Parathyroid adenoma (tissue), 2 donors: ENCODE data around the gene OBP2B.
A peak's percentile ranks its signal among the peaks of the same experiment; 100 is the strongest.
"Not testable (repeated sequence)": the region's sequence is repeated elsewhere in the genome, so short reads cannot be mapped to it uniquely, and the experiment has no call there.

Source experiments
- H2AFZ ChIP-seq: fragments of 300-600 bp; sonication (generic); one replicate; pipeline ENCODE4 v1.7.0; 2017; ENCODE audit warnings: antibody characterized with exemption, mild to moderate bottlenecking
- H3K27ac ChIP-seq: fragments of 300-600 bp; sonication (generic); one replicate; pipeline ENCODE4 v1.7.0; 2017
- H3K27me3 ChIP-seq: fragments of 300-600 bp; sonication (generic); one replicate; pipeline ENCODE4 v1.7.0; 2017; ENCODE audit warnings: low read length; ENCODE audit not compliant: control insufficient read depth, insufficient read depth
- H3K36me3 ChIP-seq: fragments of 300-600 bp; sonication (generic); one replicate; pipeline ENCODE4 v1.7.0; 2017; ENCODE audit warnings: low read length; ENCODE audit not compliant: control insufficient read depth, insufficient read depth
- H3K4me1 ChIP-seq: fragments of 300-600 bp; sonication (generic); one replicate; pipeline ENCODE4 v1.7.0; 2017; ENCODE audit warnings: control low read depth
- H3K4me2 ChIP-seq: fragments of 300-600 bp; sonication (generic); one replicate; pipeline ENCODE4 v1.7.0; 2017; ENCODE audit warnings: low read length
- H3K4me3 ChIP-seq: fragments of 300-600 bp; sonication (generic); one replicate; pipeline ENCODE4 v1.7.0; 2017; ENCODE audit warnings: low read depth, low read length
- H3K79me2 ChIP-seq: fragments of 300-600 bp; sonication (generic); one replicate; pipeline ENCODE4 v1.7.0; 2017; ENCODE audit warnings: control low read depth
- H3K9ac ChIP-seq: fragments of 300-600 bp; sonication (generic); one replicate; pipeline ENCODE4 v1.7.0; 2017; ENCODE audit warnings: mild to moderate bottlenecking
- H3K9me3 ChIP-seq: fragments of 300-600 bp; sonication (generic); one replicate; pipeline ENCODE4 v1.7.0; 2017; ENCODE audit warnings: low read length; ENCODE audit not compliant: control insufficient read depth
- TF ChIP-seq, protein P1 (sequence below): fragments of 300-600 bp; sonication (generic); IDR thresholded peaks from one replicate; pipeline ENCODE4 v1.7.0; 2017; ENCODE audit warnings: antibody characterized with exemption, mild to moderate bottlenecking
- donor health status: primary hyperparathyroidism.

The OBP2B gene

DNA sequence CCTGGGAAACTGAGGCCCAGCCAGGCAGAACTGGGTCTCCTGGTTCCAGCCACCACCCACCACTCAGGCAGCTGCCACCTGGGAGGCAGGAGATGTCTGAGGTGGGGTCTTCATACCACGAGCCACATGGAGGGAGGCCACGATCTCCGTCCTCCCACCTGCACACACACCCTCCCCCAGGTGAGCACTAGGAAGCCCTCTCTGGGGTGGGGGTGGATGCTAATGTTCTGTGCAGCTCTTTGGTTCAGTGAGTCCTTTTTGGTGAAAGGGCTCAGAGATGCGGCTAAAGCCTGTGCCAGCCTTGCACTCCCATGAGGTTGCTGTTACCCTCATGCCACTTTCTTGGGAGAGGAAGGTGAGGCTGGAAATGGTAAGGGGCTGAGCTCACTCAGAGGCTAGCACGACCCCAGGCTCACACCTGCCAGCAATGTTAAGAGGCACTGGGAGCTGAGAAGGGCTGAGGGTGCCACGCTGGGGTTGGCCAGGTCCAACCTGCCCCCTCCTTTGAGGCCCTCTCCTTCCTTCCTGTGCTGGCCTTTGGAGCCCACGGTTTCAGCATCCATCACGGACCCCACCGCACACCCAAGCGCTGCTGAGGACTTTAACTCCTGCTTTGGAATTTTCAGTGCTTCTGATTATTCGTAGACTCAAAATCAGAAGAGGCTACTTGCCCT is 26.6 kb upstream of the OBP2B start:
- Histone ChIP-seq H2AFZ (no peak overlapping the region), H3K4me3 (no peak overlapping the region), H3K36me3 (no peaks in the 10 kb centered on the region), H3K79me2 (no peaks in the 10 kb centered on the region), H3K4me1 (no peaks in the 10 kb centered on the region), H3K27me3 (no peaks in the 10 kb centered on the region), H3K27ac (no peak overlapping the region), H3K9me3 (no peaks in the 10 kb centered on the region), H3K4me2 (no peak overlapping the region), H3K9ac (no peak overlapping the region)
- TF ChIP-seq, protein P1, sequence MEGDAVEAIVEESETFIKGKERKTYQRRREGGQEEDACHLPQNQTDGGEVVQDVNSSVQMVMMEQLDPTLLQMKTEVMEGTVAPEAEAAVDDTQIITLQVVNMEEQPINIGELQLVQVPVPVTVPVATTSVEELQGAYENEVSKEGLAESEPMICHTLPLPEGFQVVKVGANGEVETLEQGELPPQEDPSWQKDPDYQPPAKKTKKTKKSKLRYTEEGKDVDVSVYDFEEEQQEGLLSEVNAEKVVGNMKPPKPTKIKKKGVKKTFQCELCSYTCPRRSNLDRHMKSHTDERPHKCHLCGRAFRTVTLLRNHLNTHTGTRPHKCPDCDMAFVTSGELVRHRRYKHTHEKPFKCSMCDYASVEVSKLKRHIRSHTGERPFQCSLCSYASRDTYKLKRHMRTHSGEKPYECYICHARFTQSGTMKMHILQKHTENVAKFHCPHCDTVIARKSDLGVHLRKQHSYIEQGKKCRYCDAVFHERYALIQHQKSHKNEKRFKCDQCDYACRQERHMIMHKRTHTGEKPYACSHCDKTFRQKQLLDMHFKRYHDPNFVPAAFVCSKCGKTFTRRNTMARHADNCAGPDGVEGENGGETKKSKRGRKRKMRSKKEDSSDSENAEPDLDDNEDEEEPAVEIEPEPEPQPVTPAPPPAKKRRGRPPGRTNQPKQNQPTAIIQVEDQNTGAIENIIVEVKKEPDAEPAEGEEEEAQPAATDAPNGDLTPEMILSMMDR, result no peak

DNA sequence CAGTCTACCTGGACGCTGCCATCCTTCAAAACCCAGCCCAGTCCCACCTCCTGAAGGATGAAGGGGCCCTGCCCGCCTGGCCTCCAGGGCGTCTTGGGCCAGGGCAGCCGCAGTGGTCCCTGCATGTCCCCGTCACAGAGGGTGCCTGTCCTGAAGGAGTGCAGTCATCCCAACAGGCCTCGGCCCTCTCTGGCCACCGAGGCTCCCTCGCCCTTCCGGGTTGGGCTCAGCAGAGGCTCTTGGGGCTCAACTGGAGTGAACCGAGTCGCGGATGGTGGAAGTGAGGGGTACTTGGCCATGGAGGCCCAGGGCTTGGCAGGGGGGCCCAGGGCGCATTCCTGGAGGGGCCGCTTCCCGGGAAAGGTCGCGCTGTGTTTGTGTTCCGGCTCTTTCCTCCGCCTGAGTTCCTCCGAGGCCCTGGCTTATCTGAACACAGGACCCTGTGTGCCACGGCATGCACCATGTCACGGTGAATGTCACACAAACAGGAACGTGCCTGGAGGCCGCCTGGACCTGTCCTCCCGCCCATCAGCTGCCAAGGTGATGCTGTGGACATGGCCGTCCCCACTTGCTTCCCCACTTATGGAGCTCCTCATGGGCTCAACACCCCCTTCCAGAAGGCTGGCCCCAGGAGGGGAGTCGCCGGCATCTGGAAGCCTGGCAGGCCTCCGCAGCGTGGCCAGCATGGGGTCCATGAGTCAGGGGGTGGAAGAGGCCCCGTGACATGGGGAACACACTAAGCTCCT is 25.7 kb upstream of the OBP2B start:
- no peaks in the 10 kb centered on the region for H3K4me1 ChIP-seq
- H3K4me3 ChIP-seq, result no peak overlapping the region
- no peak overlapping the region for H3K4me2 ChIP-seq
- TF ChIP-seq, protein P1, result no peak
- no peaks in the 10 kb centered on the region for H3K36me3 ChIP-seq
- H2AFZ ChIP-seq, result no peak overlapping the region
- H3K27me3 ChIP-seq, result no peaks in the 10 kb centered on the region
- peak overlapping the region; percentile 15 for H3K27ac ChIP-seq
- no peaks in the 10 kb centered on the region for H3K9me3 ChIP-seq
- H3K9ac ChIP-seq, result no peak overlapping the region
- no peaks in the 10 kb centered on the region for H3K79me2 ChIP-seq

DNA sequence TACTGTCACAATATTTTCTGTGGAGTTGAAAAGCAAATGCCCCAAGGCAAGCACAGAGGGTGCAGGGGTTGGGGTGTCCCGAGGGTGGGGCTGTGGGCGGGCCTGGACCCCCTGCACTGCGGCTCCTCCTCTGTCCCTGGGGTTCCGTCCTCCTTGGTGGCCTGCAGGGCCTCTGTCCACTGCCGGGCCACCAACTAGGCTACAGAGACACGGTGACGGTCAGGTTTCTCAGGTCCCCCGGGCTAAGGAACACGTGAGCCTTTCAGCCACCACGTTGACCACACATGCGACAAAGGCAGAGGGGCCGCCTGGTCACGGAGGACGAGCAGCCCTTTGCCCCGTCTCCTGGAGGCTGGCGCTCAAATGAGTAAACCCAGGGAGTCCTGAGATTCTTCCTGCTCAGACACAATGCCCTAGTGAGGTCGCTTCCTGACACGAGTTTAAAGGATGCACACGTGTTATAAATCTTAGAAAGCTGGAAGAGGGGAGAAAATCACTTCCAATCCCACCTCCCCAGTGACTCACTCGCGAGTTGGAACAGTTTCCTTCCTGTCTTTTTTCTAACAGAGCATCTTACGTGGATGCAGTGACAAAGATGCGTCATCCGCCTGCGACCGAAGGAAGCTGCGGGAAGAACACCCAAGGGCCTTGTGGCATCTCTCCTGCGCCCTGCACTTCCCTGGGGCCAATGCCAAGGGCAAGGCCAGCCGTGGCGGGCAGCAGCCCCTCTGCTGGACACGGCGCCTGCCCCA is 24.8 kb upstream of the OBP2B start:
- Histone ChIP-seq H3K36me3 (no peaks in the 10 kb centered on the region), H3K4me1 (no peaks in the 10 kb centered on the region), H3K27ac (no peak overlapping the region)

DNA sequence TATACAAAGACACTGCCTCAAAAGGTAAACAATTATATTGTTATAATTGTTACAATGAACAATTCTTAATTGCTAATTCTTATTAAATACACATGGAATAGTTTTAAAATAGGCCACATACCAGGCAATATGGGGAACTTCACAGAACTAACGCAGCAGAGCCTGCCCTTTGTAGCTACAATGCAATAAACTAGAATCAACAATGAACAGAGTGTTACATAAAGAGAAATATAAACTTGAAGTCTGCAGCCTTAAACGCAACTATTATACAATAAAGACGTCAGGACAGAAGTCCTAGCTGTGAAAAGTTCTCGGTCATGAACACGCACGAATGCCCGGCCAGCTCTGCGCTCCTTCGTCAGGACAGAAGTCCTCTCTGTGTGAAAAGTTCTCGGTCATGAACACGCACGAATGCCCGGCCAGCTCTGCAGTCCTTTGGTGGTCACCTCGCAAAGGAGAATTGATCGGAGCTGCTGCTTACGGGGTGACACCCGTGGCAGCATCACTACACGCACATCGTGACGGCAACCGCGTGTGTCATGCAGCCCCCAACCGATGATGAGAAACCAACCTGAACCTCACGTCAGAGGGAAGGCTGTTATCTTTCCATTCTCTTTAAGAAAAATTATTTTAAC is 23.0 kb upstream of the OBP2B start:
- H3K27ac ChIP-seq, H3K36me3 ChIP-seq, H2AFZ ChIP-seq, H3K9me3 ChIP-seq, H3K4me1 ChIP-seq, H3K4me3 ChIP-seq, H3K79me2 ChIP-seq, H3K9ac ChIP-seq, H3K4me2 ChIP-seq, H3K27me3 ChIP-seq: not testable (repeated sequence)

More for the DNA sequence above, 24.8 kb upstream of the OBP2B start:
- Histone ChIP-seq H3K4me2 (no peak overlapping the region), H3K27me3 (no peaks in the 10 kb centered on the region), H3K9ac (no peak overlapping the region), H3K79me2 (no peaks in the 10 kb centered on the region), H3K4me3 (no peak overlapping the region), H3K9me3 (no peaks in the 10 kb centered on the region), H2AFZ (no peak overlapping the region)
- TF ChIP-seq, protein P1, result no peak

DNA sequence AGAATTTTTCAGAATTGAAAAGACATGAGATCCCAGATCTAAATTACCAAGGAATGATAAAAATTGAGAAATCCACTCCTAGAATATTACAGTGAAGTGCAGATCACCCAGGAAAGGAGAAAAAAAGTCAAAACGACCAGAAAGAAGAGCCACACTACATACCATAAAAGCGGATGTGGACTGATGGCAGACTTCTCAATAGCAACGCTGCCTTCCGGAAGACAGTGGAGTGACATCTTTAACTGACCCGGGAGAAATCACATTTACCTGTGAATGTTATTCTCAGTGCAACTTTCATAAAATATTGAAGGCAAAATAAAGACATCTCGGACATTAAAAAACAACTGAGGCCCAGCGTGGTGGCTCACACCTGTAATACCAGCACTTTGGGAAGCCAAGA is 21.5 kb upstream of the OBP2B start:
- H3K9ac ChIP-seq, H3K79me2 ChIP-seq, H3K4me3 ChIP-seq, H3K36me3 ChIP-seq, H3K27ac ChIP-seq, H3K9me3 ChIP-seq, H3K27me3 ChIP-seq, H2AFZ ChIP-seq, H3K4me2 ChIP-seq, H3K4me1 ChIP-seq: not testable (repeated sequence)
